ENCODE measurements around the gene MINPP1.

MINPP1 gene

DNA sequence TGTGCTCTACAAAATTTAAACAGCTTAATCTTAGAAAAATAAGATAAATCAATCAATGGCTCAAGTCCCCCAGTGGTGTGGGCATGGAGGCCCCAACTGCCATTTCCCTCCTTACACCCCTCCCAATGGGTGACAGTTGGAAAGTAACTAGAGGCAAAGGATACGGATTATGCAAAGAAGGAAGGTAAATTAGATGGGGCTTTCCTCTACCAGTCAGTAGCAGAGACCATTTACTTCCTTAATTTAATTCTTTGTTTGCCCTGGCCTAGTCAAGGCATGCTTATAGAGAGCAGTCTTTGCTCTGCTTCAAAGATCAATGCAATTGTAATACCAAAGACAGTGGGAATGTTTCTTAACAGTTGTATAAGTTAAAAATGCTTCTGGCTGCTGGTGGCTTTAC, 91.7 kb downstream of the MINPP1 start:
- no peak overlapping the region for H3K4me3 ChIP-seq (ENCODE audit: low read length)
- no peaks in the 10 kb centered on the region for H3K4me1 ChIP-seq (ENCODE audit: low read length)
- no peaks in the 10 kb centered on the region for H3F3A ChIP-seq (ENCODE audit: insufficient read depth, low read length)
- H3K9me3 ChIP-seq (replicated peaks; ENCODE audit: insufficient read depth, low read length), result no peaks in the 10 kb centered on the region
- no peak for DNase-seq
- TF ChIP-seq EZH2 (optimal IDR thresholded peaks at IDR 0.05; ENCODE audit: low read depth, low read length), result no peak
- no peak for TF ChIP-seq CTCF (IDR thresholded peaks at IDR 0.05; ENCODE audit: low read length)
- no peak for TF ChIP-seq EZH2phosphoT487 (IDR thresholded peaks at IDR 0.05; ENCODE audit: low read length)
- no peak overlapping the region for H3K4me2 ChIP-seq (ENCODE audit: low read depth, low read length)
- no peak overlapping the region for H3K9ac ChIP-seq (ENCODE audit: low read length)
- H4K20me1 ChIP-seq (ENCODE audit: insufficient read depth, low read length), result no peaks in the 10 kb centered on the region
- no peak overlapping the region for H3K27ac ChIP-seq (ENCODE audit: low read length)
- no peak overlapping the region for H2AFZ ChIP-seq (ENCODE audit: low read length)
- no peaks in the 10 kb centered on the region for H3K79me2 ChIP-seq (ENCODE audit: low read length)
- H3K9me2 ChIP-seq (replicated peaks; ENCODE audit: insufficient read depth, low read length), result no peaks in the 10 kb centered on the region
- no peaks in the 10 kb centered on the region for H3K27me3 ChIP-seq (replicated peaks; ENCODE audit: insufficient read depth, low read length)
- H3K36me3 ChIP-seq (replicated peaks; ENCODE audit: insufficient read depth, low read length), result no peaks in the 10 kb centered on the region

- TF ChIP-seq EZH2 (optimal IDR thresholded peaks at IDR 0.05; ENCODE audit: low read depth, low read length) (no peak), CTCF (IDR thresholded peaks at IDR 0.05; ENCODE audit: low read length) (no peak), EZH2phosphoT487 (IDR thresholded peaks at IDR 0.05; ENCODE audit: low read length) (no peak)
- Histone ChIP-seq H3K9ac (ENCODE audit: low read length) (no peak overlapping the region), H3K36me3 (replicated peaks; ENCODE audit: insufficient read depth, low read length) (no peaks in the 10 kb centered on the region), H3F3A (ENCODE audit: insufficient read depth, low read length) (no peaks in the 10 kb centered on the region), H3K4me1 (ENCODE audit: low read length) (no peaks in the 10 kb centered on the region; the same call in 1 of the 2 replicates), H4K20me1 (ENCODE audit: insufficient read depth, low read length) (no peaks in the 10 kb centered on the region), H3K9me3 (replicated peaks; ENCODE audit: insufficient read depth, low read length) (no peaks in the 10 kb centered on the region), H3K27me3 (replicated peaks; ENCODE audit: insufficient read depth, low read length) (no peaks in the 10 kb centered on the region), H2AFZ (ENCODE audit: low read length) (no peak overlapping the region), H3K79me2 (ENCODE audit: low read length) (no peaks in the 10 kb centered on the region), H3K9me2 (replicated peaks; ENCODE audit: insufficient read depth, low read length) (no peaks in the 10 kb centered on the region), H3K4me3 (ENCODE audit: low read length) (no peak overlapping the region), H3K4me2 (ENCODE audit: low read depth, low read length) (no peak overlapping the region), H3K27ac (ENCODE audit: low read length) (no peak overlapping the region)
- DNase-seq, result no peak
Observed at GRCh38 chr10:87598700-87599099, 94.0 kb downstream of the MINPP1 start.

- no peaks in the 10 kb centered on the region; the same call in 1 of the 2 replicates for H3K4me1 ChIP-seq (ENCODE audit: low read length)
- no peaks in the 10 kb centered on the region for H3K9me3 ChIP-seq (replicated peaks; ENCODE audit: insufficient read depth, low read length)
- no peak overlapping the region for H3K4me3 ChIP-seq (ENCODE audit: low read length)
- no peaks in the 10 kb centered on the region for H3K27me3 ChIP-seq (replicated peaks; ENCODE audit: insufficient read depth, low read length)
- H3K9ac ChIP-seq (ENCODE audit: low read length), result no peak overlapping the region
- H3K79me2 ChIP-seq (ENCODE audit: low read length), result no peaks in the 10 kb centered on the region
- no peak overlapping the region for H2AFZ ChIP-seq (ENCODE audit: low read length)
- H3F3A ChIP-seq (ENCODE audit: insufficient read depth, low read length), result no peaks in the 10 kb centered on the region
- H3K4me2 ChIP-seq (ENCODE audit: low read depth, low read length), result no peak overlapping the region
- TF ChIP-seq EZH2 (optimal IDR thresholded peaks at IDR 0.05; ENCODE audit: low read depth, low read length) (no peak), EZH2phosphoT487 (IDR thresholded peaks at IDR 0.05; ENCODE audit: low read length) (no peak), CTCF (IDR thresholded peaks at IDR 0.05; ENCODE audit: low read length) (no peak)
- DNase-seq, result no peak
- no peaks in the 10 kb centered on the region for H3K36me3 ChIP-seq (replicated peaks; ENCODE audit: insufficient read depth, low read length)
- no peak overlapping the region for H3K27ac ChIP-seq (ENCODE audit: low read length)
- H3K9me2 ChIP-seq (replicated peaks; ENCODE audit: insufficient read depth, low read length), result no peaks in the 10 kb centered on the region
- H4K20me1 ChIP-seq (ENCODE audit: insufficient read depth, low read length), result no peaks in the 10 kb centered on the region
Observed at GRCh38 chr10:87600581-87600980, 95.9 kb downstream of the MINPP1 start.

Measured in MM.1S (cell line).